ENCODE results near the gene AJM1.
"Not testable (repeated sequence)": the region's sequence is repeated elsewhere in the genome, so short reads cannot be mapped to it uniquely, and the experiment has no call there.

Gene AJM1

DNA sequence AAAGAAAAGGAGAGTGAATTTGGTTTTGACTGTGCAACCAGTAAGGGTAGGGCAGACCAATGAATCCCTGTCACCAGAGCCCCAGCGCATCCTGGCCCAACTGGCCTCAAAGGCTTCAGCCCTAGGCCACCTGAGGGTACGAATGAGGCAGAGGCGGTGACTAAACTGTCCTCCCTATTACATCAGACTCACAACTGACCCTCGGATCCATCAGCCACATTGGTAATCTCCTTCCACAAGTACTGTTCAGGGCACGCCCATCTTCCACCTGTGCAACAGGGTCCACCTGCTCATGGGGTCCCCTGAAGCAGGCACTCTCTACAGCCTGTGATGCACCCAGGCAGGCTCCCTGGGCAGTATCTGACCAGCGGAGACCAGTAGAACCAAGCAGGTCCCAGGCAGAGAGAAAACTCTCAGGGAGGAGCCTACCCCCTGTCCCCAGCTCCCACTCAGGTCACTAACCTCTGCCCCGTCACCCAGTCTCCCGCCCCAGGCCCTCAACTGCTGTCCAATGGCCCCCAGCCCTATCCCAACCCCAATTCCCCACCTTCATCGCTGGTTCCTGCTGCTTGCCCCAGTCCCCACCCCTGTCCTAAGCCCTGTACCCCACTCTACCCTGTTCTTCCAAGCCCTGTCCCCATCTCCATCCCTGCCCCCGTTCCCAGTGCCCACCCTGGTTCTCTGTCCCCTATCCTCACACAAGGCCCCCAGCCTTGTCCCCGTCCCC is 22.9 kb downstream of the AJM1 start:
- Histone ChIP-seq H3K9ac (ENCODE audit: insufficient read length) (peak overlapping the region; percentile 94), H3K27ac (0 out of 2 replicates have a peak overlapping the region, but pooled peaks have one; percentile 19), H3K36me3 (ENCODE audit: insufficient read depth, low read length) (peaks cover 20% of the 10 kb centered on the region; the same call in 1 of the 2 replicates)

DNA sequence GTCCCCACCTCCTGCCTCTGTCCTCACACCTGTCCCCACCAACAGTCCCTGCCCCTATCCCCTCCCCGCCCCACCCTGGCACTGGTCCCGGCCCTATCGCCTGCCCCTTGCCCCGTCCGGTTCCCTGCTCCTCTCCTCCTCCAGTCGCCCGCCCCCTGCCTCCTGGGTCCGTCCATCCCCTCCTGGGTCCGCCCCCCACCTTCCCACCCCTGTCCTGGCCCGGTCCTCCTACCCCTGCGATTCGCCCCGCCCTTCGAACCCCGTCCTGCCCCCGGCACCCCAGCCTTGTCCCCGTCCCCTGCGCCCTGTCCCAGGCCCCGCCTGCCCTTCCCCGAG is 23.5 kb downstream of the AJM1 start:
- Histone ChIP-seq H3K27ac (no peak overlapping the region), H3K9me3 (ENCODE audit: low read depth, low read length) (no peaks in the 10 kb centered on the region), H3K36me3 (ENCODE audit: insufficient read depth, low read length) (peaks cover 20% of the 10 kb centered on the region; the same call in 1 of the 2 replicates), H3K4me3 (peak overlapping the region; percentile 94), H3K9ac (ENCODE audit: insufficient read length) (peak overlapping the region; percentile 94)
- no peak for DNase-seq (ENCODE audit: low read depth, low spot score)
- TF ChIP-seq POLR2AphosphoS5 (IDR thresholded peaks at IDR 0.05; ENCODE audit: borderline replicate concordance, low read depth, low read length) (no peak), FOXP2 (optimal IDR thresholded peaks at IDR 0.05; ENCODE audit: control extremely low read depth, extremely low read length, insufficient read depth) (no peak), EZH2 (IDR thresholded peaks at IDR 0.05) (no peak)

More for the DNA sequence above, 22.9 kb downstream of the AJM1 start:
- no peak for TF ChIP-seq EZH2 (IDR thresholded peaks at IDR 0.05)
- no peak for TF ChIP-seq POLR2AphosphoS5 (IDR thresholded peaks at IDR 0.05; ENCODE audit: borderline replicate concordance, low read depth, low read length)
- no peak for TF ChIP-seq FOXP2 (optimal IDR thresholded peaks at IDR 0.05; ENCODE audit: control extremely low read depth, extremely low read length, insufficient read depth)
- H3K4me3 ChIP-seq: peak overlapping the region; percentile 94
- no peaks in the 10 kb centered on the region for H3K9me3 ChIP-seq (ENCODE audit: low read depth, low read length)
- no peak for DNase-seq (ENCODE audit: low read depth, low spot score)

DNA sequence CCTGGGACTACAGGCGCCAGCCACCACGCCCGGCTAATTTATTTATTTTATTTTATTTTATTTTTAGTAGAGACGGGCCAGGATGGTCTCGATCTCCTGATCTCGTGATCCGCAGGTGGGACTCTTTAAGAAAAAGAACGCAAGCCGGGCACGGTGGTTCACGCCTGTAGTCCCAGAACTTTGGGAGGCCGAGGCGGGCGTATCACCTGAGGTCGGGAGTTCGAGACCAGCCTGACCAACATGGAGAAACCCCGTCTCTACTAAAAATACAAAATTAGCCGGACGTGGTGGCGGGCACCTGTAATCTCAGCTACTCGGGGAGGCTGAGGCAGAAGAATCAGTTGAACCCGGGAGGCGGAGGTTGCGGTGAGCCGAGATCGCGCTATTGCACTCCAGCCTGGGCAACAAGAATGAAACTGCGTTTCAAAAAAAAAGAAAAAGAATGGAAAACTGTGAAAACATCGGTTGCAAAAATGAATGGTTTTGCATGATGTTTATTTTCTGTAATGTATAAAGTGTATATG is 24.7 kb downstream of the AJM1 start:
- not testable (repeated sequence) for DNase-seq (ENCODE audit: low read depth, low spot score); H3K9me3 ChIP-seq (ENCODE audit: low read depth, low read length); H3K27ac ChIP-seq
- Histone ChIP-seq H3K9ac (ENCODE audit: insufficient read length) (peak overlapping the region; percentile 65), H3K4me3 (peak overlapping the region; percentile 94), H3K36me3 (ENCODE audit: insufficient read depth, low read length) (peaks cover 18% of the 10 kb centered on the region; the same call in 1 of the 2 replicates)

DNA sequence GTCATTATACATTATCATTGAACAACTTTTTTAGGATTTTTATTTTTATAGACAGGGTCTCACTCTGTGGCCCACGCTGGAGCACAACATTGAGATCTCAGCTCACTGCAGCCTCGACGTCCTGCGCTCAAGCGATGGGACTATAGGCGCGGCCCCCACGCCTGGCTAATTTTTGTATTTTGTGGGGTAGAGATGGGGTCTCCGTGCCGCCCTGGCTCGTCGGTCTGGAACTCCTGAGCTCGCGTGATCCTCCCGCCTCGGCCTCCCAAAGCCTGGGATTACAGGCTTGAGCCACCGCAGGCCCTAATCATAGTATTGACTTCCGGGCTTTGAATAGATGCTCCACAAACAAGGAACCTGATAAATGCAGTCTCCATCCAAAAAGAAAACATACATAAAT is 25.2 kb downstream of the AJM1 start:
- Histone ChIP-seq H3K9ac (ENCODE audit: insufficient read length) (no peak overlapping the region), H3K9me3 (ENCODE audit: low read depth, low read length) (no peaks in the 10 kb centered on the region), H3K36me3 (ENCODE audit: insufficient read depth, low read length) (peaks cover 15% of the 10 kb centered on the region; the same call in 1 of the 2 replicates), H3K27ac (no peak overlapping the region), H3K4me3 (no peak overlapping the region; the same call in 1 of the 2 replicates)
- DNase-seq (ENCODE audit: low read depth, low spot score): no peak
- TF ChIP-seq POLR2AphosphoS5 (IDR thresholded peaks at IDR 0.05; ENCODE audit: borderline replicate concordance, low read depth, low read length): no peak
- TF ChIP-seq FOXP2 (optimal IDR thresholded peaks at IDR 0.05; ENCODE audit: control extremely low read depth, extremely low read length, insufficient read depth): no peak
- no peak for TF ChIP-seq EZH2 (IDR thresholded peaks at IDR 0.05)

GRCh38 chr9:136867917-136868316 is 25.6 kb downstream of the AJM1 start:
- no peak for TF ChIP-seq FOXP2 (optimal IDR thresholded peaks at IDR 0.05; ENCODE audit: control extremely low read depth, extremely low read length, insufficient read depth)
- no peak for TF ChIP-seq EZH2 (IDR thresholded peaks at IDR 0.05)
- TF ChIP-seq POLR2AphosphoS5 (IDR thresholded peaks at IDR 0.05; ENCODE audit: borderline replicate concordance, low read depth, low read length): no peak
- DNase-seq (ENCODE audit: low read depth, low spot score): no peak
- no peaks in the 10 kb centered on the region for H3K9me3 ChIP-seq (ENCODE audit: low read depth, low read length)
- peaks cover 11% of the 10 kb centered on the region; the same call in 1 of the 2 replicates for H3K36me3 ChIP-seq (ENCODE audit: insufficient read depth, low read length)
- no peak overlapping the region for H3K4me3 ChIP-seq
- no peak overlapping the region for H3K27ac ChIP-seq
- H3K9ac ChIP-seq (ENCODE audit: insufficient read length): no peak overlapping the region

DNA sequence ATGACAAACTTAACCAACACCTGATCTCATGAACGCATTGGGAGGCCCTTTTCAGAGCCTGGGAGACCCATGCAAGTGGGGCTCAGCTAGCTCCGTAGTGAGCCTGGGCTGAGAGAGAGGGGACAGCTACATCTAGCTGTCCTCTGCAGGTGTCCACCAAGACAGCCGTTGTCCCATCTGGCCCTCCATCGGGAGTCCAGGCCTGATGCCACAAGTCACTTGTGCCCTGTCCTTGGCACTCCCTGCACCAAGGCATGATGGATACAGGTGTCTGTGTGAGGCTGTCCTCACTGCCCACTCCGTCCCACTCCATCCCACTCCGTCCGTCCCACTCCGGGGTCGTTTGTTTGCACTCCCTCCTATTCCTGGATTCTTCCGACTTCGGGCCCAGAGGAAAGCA is 26.4 kb downstream of the AJM1 start:
- Histone ChIP-seq H3K9ac (ENCODE audit: insufficient read length) (no peak overlapping the region), H3K27ac (no peak overlapping the region), H3K9me3 (ENCODE audit: low read depth, low read length) (no peaks in the 10 kb centered on the region), H3K4me3 (no peak overlapping the region), H3K36me3 (ENCODE audit: insufficient read depth, low read length) (peaks cover 4% of the 10 kb centered on the region; the same call in 1 of the 2 replicates)
- DNase-seq (ENCODE audit: low read depth, low spot score): no peak
- TF ChIP-seq FOXP2 (optimal IDR thresholded peaks at IDR 0.05; ENCODE audit: control extremely low read depth, extremely low read length, insufficient read depth) (no peak), EZH2 (IDR thresholded peaks at IDR 0.05) (no peak), POLR2AphosphoS5 (IDR thresholded peaks at IDR 0.05; ENCODE audit: borderline replicate concordance, low read depth, low read length) (no peak)

DNA sequence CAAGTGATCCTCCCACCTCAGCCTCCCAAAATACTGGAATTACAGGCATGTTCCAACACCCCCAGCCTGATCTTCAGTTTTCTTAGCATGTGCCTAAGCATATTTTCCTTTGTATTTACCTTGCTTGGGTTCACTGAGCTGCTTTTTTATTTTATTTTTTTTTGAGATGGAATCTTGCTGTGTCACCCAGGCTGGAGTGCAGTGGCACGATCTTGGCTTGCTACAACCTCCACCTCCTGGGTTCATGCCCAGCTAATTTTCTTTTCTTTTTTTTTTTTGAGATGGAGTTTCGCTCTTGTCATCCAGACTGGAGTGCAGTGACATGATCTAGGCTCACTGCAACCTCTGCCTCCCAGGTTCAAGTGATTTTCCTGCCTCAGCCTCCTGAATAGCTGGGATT is 27.3 kb downstream of the AJM1 start:
- not testable (repeated sequence) for H3K9me3 ChIP-seq (ENCODE audit: low read depth, low read length); H3K27ac ChIP-seq; H3K9ac ChIP-seq (ENCODE audit: insufficient read length); H3K36me3 ChIP-seq (ENCODE audit: insufficient read depth, low read length); DNase-seq (ENCODE audit: low read depth, low spot score); H3K4me3 ChIP-seq

DNA sequence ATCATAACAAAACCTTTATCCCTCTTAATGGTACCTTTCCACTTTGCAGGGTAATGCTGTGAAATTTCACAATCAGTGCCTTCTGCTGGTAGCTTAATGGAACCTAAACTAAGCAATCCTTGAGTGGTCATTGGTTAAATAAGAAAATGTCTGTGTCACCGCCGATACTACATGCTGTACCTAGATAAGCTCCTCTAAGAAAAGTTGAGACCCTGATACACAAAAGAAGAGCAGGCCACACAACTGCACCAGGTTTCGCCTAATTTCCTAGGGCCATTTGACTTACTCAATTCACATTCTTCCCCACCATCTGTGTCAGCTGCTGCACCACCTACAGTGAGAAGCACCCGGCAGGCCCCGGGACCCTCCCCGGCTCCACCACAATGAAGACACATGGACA is 32.9 kb downstream of the AJM1 start:
- no peak overlapping the region for H3K4me3 ChIP-seq
- no peaks in the 10 kb centered on the region for H3K36me3 ChIP-seq (ENCODE audit: insufficient read depth, low read length)
- H3K27ac ChIP-seq: no peak overlapping the region
- TF ChIP-seq EZH2 (IDR thresholded peaks at IDR 0.05) (no peak), FOXP2 (optimal IDR thresholded peaks at IDR 0.05; ENCODE audit: control extremely low read depth, extremely low read length, insufficient read depth) (no peak), POLR2AphosphoS5 (IDR thresholded peaks at IDR 0.05; ENCODE audit: borderline replicate concordance, low read depth, low read length) (no peak)
- no peak for DNase-seq (ENCODE audit: low read depth, low spot score)
- no peaks in the 10 kb centered on the region for H3K9me3 ChIP-seq (ENCODE audit: low read depth, low read length)
- no peak overlapping the region for H3K9ac ChIP-seq (ENCODE audit: insufficient read length)

DNA sequence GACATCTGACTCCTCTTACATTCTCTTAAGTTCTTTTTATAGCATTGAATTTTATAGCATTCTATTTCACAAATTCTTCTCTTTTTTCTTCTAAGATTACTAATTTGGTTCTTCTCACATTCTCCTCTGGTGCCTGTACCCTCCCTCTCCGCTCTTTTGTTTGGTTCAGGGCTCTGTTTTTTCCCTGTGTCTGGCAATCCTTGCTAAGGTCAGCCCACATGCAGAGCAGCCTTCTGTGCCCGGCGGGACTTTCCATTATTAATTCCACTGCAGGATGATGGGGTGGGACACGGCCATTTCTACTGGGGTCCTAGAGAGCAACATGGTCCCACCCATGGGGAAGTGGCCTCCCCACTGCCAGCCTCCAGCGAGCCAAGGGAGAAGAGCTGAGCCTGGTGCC is 34.2 kb downstream of the AJM1 start:
- TF ChIP-seq POLR2AphosphoS5 (IDR thresholded peaks at IDR 0.05; ENCODE audit: borderline replicate concordance, low read depth, low read length) (no peak), FOXP2 (optimal IDR thresholded peaks at IDR 0.05; ENCODE audit: control extremely low read depth, extremely low read length, insufficient read depth) (no peak), EZH2 (IDR thresholded peaks at IDR 0.05) (no peak)
- Histone ChIP-seq H3K27ac (no peak overlapping the region), H3K9ac (ENCODE audit: insufficient read length) (no peak overlapping the region), H3K9me3 (ENCODE audit: low read depth, low read length) (no peaks in the 10 kb centered on the region), H3K4me3 (no peak overlapping the region), H3K36me3 (ENCODE audit: insufficient read depth, low read length) (no peaks in the 10 kb centered on the region)
- DNase-seq (ENCODE audit: low read depth, low spot score): no peak

Measured in SK-N-MC (cell line).